NCI-H2196 treated with DMSO at 0.1 percent for 48 hours (cell line): Measurements from ENCODE around the gene PLPPR5.
"Not testable (repeated sequence)": the region's sequence is repeated elsewhere in the genome, so short reads cannot be mapped to it uniquely, and the experiment has no call there.

Experiments used
- DNase-seq: peaks from one replicate; lab custom pipeline; 2025; ENCODE audit not compliant: unreplicated experiment; lab: John Stamatoyannopoulos, UW

PLPPR5 gene

GRCh38 chr1:98919652-98920051 is 85.0 kb downstream of the PLPPR5 start:
- no peak for DNase-seq

- no peak for DNase-seq
Measured at GRCh38 chr1:98919211-98919610, 85.5 kb downstream of the PLPPR5 start.

GRCh38 chr1:98914547-98914946 is 90.1 kb downstream of the PLPPR5 start:
- no peak for DNase-seq

GRCh38 chr1:98910827-98911226 is 93.8 kb downstream of the PLPPR5 start:
- DNase-seq: no peak

- no peak for DNase-seq
Measured at GRCh38 chr1:98908980-98909379, 95.7 kb downstream of the PLPPR5 start.

- DNase-seq: no peak
Measured at GRCh38 chr1:98906809-98907208, 97.9 kb downstream of the PLPPR5 start.

- no peak for DNase-seq
Measured at GRCh38 chr1:98906361-98906760, 98.3 kb downstream of the PLPPR5 start.

- DNase-seq: no peak
Measured at GRCh38 chr1:98904684-98905083, 100.0 kb downstream of the PLPPR5 start.

- no peak for DNase-seq
Measured at GRCh38 chr1:98903726-98904125, 100.9 kb downstream of the PLPPR5 start.

GRCh38 chr1:98903261-98903660 is 101.4 kb downstream of the PLPPR5 start:
- no peak for DNase-seq

GRCh38 chr1:98898940-98899339 is 105.7 kb downstream of the PLPPR5 start:
- DNase-seq: no peak

- no peak for DNase-seq
Measured at GRCh38 chr1:98897479-98897878, 107.2 kb downstream of the PLPPR5 start.

GRCh38 chr1:98896711-98897445 is 107.8 kb downstream of the PLPPR5 start:
- no peak for DNase-seq

GRCh38 chr1:98893371-98893770 is 111.3 kb downstream of the PLPPR5 start:
- no peak for DNase-seq

- DNase-seq: no peak
Measured at GRCh38 chr1:98888869-98889268, 115.8 kb downstream of the PLPPR5 start.

- no peak for DNase-seq
Measured at GRCh38 chr1:98887507-98887906, 117.2 kb downstream of the PLPPR5 start.

GRCh38 chr1:98884864-98885263 is 119.8 kb downstream of the PLPPR5 start:
- DNase-seq: no peak

GRCh38 chr1:98881901-98882300 is 122.8 kb downstream of the PLPPR5 start:
- no peak for DNase-seq

GRCh38 chr1:98881234-98881633 is 123.4 kb downstream of the PLPPR5 start:
- DNase-seq: not testable (repeated sequence)

GRCh38 chr1:98874828-98875227 is 129.8 kb downstream of the PLPPR5 start:
- DNase-seq: no peak

- DNase-seq: no peak
Measured at GRCh38 chr1:98870959-98871903, 133.4 kb downstream of the PLPPR5 start.

- no peak for DNase-seq
Measured at GRCh38 chr1:98865796-98866195, 138.9 kb downstream of the PLPPR5 start.
